ENCODE results near the gene OPRM1.

- no peak for TF ChIP-seq CTCF (IDR thresholded peaks at IDR 0.05)
- no peak for TF ChIP-seq POLR2AphosphoS5 (IDR thresholded peaks at IDR 0.05; ENCODE audit: low read depth, low read length)
- TF ChIP-seq REST (IDR thresholded peaks at IDR 0.05; ENCODE audit: insufficient read depth in 1 of 2, low read depth in 2 of 2, low read length in 1 of 2) = no peak
Observed at GRCh38 chr6:154071236-154071635, 32.2 kb downstream of the OPRM1 start.
